ENCODE data around the gene TSPAN17. TPM values are rescaled to one million over a fixed set of nuclear protein-coding genes. Genes with fewer than 3 reads are reported as not detected.
A peak's percentile ranks its signal among the peaks of the same experiment; 100 is the strongest.

The TSPAN17 gene
- total RNA-seq, 1 experiment from 2014 or later = 96.3 TPM

GRCh38 chr5:176654856-176655255 lies 7.6 kb downstream of the TSPAN17 start:
- in situ Hi-C loops (cut with HindIII; ENCODE audit: low sequenced_read_pairs) = no loop called here
- DNase-seq (ENCODE audit: low spot score) = no peak

DNA sequence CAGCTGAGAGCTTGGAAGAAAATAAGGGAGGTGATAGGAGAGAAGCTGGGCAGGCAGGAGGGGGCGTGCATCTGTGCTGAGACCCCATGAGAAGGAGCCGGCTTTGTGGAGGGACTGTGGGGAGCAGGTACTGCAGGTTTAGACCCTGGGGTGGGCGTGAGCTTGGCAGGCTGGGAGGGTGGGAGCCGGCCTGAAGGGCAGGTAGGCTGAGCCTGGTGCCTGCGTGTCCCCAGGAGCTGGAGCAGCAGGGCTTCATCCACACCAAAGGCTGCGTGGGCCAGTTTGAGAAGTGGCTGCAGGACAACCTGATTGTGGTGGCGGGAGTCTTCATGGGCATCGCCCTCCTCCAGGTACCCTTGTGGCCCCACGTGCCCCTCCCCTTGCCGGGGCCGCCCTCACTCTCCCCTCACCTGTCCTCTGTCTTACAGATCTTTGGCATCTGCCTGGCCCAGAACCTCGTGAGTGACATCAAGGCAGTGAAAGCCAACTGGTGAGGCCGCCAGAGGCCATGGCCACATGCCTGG lies 9.2 kb downstream of the TSPAN17 start:
- in situ Hi-C loops (cut with HindIII; ENCODE audit: low sequenced_read_pairs) = no loop called here
- no peak for DNase-seq (ENCODE audit: low spot score)

DNA sequence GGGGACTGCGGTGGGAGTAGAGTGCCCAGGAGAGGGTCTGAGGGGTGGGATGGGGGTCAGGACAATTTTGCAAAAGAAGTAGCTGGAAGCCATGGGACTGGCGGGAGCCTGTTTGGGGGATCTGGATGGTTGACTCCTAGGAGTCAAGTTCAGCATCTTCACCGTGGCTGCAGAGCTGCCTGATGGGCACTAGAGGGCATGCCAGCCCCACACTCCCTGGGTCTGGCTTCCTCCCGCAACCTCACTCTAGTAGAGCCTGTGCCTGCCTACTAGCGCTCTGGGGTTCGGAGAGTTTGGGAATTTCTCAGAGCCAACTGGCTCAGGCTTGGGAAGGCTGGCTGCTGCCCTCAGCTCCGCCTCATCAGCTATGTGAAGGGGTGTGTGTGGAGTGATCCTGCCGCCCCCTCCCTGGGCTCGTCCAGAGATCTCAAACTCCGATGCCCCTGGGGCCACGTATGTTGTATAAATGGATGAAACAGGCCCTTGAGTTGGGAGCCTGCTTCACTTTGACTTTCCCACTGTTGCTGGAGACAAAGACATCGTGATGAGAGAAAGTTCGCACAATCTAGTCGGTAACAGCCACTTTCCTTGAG lies 10.8 kb downstream of the TSPAN17 start:
- peak; percentile 90 for DNase-seq (ENCODE audit: low spot score)
- in situ Hi-C loops (cut with HindIII; ENCODE audit: low sequenced_read_pairs) = no loop called here

- no peak for DNase-seq (ENCODE audit: low spot score)
- in situ Hi-C loops (cut with HindIII; ENCODE audit: low sequenced_read_pairs) = no loop called here
These were observed 11.7 kb downstream of the TSPAN17 start for GRCh38 chr5:176658817-176659511.

GRCh38 chr5:176659512-176659839 lies 12.2 kb downstream of the TSPAN17 start:
- DNase-seq (ENCODE audit: low spot score) = no peak
- in situ Hi-C loops (cut with HindIII; ENCODE audit: low sequenced_read_pairs) = no loop called here

DNA sequence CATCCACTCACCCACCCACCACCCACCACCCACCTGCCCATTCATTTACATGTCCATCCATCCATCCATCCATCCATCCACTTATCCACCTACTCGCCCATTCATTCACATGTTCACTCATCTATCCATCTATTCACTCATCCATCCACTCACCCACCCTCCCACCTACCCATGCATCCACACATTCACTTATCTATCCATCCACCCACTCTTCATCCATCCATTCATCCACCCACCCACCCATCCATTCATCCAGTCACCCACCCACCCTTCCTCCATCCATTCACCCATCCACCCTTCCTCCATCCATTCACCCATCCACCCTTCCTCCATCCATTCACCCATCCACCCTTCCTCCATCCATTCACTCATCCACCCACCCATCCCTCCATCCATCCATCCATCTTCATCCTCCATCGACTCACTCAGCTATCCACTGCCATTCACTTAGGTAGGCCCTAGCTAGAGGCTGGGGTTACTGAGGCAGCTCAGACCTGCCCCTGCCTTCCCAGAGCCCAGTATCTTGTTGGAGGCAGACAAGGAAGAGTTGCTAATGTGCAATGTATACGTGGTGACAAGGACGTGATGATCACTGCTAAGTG lies 12.7 kb downstream of the TSPAN17 start:
- in situ Hi-C loops (cut with HindIII; ENCODE audit: low sequenced_read_pairs) = no loop called here
- DNase-seq (ENCODE audit: low spot score) = no peak

GRCh38 chr5:176660530-176660859 lies 13.2 kb downstream of the TSPAN17 start:
- DNase-seq (ENCODE audit: low spot score) = no peak
- in situ Hi-C loops (cut with HindIII; ENCODE audit: low sequenced_read_pairs) = no loop called here

GRCh38 chr5:176660860-176661641 lies 13.8 kb downstream of the TSPAN17 start:
- peak; percentile 88 for DNase-seq (ENCODE audit: low spot score)
- in situ Hi-C loops (cut with HindIII; ENCODE audit: low sequenced_read_pairs) = no loop called here

- DNase-seq (ENCODE audit: low spot score) = no peak
These were observed 14.4 kb downstream of the TSPAN17 start for GRCh38 chr5:176661676-176662075.

GRCh38 chr5:176662371-176663333 lies 15.4 kb downstream of the TSPAN17 start:
- in situ Hi-C loops (cut with HindIII; ENCODE audit: low sequenced_read_pairs) = no loop called here
- DNase-seq (ENCODE audit: low spot score) = no peak

More at GRCh38 chr5:176661676-176662075, 14.4 kb downstream of the TSPAN17 start:
- in situ Hi-C loops (cut with HindIII; ENCODE audit: low sequenced_read_pairs) = no loop called here

DNA sequence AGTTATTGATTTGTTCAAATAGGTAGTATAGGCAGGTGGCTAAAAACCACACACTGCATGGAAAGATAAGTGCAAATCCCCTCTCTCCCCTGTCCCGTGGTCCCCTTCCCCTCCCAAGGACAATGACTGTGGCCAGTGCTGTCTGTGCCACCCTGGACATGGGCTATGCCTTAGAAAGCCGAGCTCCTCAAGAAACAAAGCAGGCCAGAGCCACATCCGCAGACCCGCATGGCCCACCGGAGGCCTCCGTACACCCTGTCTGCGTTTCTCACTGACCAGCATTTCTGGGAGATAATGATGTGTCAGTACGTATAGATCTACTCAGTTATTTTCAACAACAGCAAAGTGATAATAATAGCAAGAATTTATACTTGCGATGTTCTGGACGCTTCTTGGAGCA lies 16.3 kb downstream of the TSPAN17 start:
- in situ Hi-C loops (cut with HindIII; ENCODE audit: low sequenced_read_pairs) = no loop called here
- no peak for DNase-seq (ENCODE audit: low spot score)

GRCh38 chr5:176664479-176664878 lies 17.2 kb downstream of the TSPAN17 start:
- in situ Hi-C loops (cut with HindIII; ENCODE audit: low sequenced_read_pairs) = no loop called here
- no peak for DNase-seq (ENCODE audit: low spot score)

- in situ Hi-C loops (cut with HindIII; ENCODE audit: low sequenced_read_pairs) = no loop called here
- DNase-seq (ENCODE audit: low spot score) = no peak
These were observed 17.6 kb downstream of the TSPAN17 start for GRCh38 chr5:176664886-176665285.

- no peak for DNase-seq (ENCODE audit: low spot score)
- in situ Hi-C loops (cut with HindIII; ENCODE audit: low sequenced_read_pairs) = no loop called here
These were observed 18.2 kb downstream of the TSPAN17 start for GRCh38 chr5:176665517-176665916.

DNA sequence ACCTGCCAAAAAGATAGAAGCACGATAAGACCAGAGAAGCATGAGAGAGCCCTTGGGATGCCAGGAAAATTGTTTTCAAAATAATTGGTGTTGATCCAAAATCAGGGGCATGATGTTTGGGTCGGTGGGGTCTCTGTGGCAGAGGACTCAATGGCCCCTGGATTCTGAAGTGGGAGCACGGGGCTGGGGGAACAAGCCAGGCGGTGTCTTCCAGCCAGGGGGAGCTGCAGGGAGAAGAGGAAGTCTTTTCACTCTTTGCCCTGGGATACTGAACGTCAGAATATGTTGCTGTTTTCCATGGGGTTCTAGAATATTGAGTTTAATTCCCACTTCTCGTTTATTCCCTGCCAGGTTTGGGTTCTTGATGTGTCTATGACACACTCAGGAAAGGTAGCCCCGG lies 20.4 kb downstream of the TSPAN17 start:
- in situ Hi-C loops (cut with HindIII; ENCODE audit: low sequenced_read_pairs) = no loop called here

DNA sequence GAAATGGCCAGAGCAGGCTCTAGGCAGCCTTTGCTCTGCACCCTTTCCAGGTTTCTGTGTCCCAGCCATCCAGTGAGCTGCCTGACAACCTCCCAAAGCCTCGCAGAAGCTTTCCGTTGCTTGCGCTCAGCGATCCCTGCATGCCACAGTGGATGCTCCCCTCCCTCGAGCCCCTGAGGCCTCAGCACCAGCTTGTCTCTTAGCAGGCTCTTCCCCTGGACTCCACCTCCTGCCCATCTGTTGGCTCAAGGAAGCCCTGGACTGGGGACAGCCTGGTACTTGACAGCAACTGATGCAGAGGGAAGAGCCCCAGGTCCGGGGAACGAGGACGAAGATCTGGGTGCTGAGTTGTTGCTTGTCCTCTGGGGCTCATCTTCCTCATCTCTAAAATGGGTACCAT lies 23.2 kb downstream of the TSPAN17 start:
- in situ Hi-C loops (cut with HindIII; ENCODE audit: low sequenced_read_pairs) = no loop called here
- DNase-seq (ENCODE audit: low spot score) = peak; percentile 78

More for the DNA sequence above, 20.4 kb downstream of the TSPAN17 start:
- DNase-seq (ENCODE audit: low spot score) = no peak

DNA sequence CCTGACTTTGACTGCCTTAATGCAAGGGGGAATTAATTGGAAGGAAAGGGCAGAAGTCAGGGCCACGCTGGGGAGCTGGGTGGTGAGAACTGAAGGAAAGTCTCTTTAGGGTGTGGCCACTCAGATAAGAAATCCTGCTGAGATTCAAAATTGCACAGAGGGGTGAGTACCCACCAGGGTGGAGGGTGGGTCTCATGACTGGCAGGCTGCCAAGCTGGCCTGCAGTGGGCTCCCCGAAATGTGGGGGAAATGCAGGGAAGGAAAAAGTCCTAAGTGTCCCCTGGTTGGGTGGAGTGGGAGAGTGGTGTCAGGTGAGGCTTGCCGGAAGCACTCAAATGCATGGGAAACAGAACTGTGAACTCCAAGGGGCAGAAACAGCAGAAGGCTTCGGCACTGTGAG lies 24.1 kb downstream of the TSPAN17 start:
- in situ Hi-C loops (cut with HindIII; ENCODE audit: low sequenced_read_pairs) = no loop called here
- no peak for DNase-seq (ENCODE audit: low spot score)

DNA sequence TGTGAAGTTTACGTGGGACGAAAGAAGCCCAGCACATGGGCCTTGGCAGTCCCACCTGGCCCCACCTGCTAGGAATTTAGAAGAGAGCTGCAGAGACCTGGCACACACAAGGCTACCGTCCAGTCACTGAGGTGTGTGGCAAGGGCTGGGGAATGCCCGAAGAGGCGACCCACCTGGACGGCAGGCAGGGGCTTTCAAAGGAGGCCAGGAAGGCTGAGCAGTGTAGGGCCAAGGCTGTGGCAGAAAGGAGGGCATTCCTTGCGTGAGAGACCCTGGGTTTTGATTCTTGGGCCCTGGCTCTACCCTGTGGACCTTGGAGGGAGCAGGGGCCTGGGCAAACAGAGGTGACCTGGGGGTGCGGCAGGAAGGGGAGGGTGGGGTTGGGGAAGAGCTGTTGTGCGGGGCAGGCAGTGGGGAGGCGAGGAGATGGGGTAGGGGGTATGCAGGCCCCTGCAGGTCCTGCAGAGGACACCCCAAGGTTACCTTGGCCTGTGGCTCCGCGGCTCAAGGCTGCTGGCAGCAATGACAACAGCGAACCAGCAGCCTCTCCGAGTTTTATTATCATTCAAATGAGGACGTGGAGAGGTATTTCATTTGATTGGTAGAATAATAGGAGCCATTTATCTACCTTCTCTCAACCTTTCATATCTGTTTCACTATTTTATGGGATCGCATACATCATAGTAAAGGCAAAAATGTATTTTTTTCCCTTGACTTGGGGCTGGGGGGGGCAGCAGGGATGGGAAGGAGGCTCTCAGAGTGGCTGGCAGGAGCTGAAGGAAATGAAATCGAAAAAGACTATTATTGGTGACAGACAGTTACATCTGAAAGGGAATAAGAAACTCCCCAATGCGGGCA lies 24.8 kb downstream of the TSPAN17 start:
- in situ Hi-C loops (cut with HindIII; ENCODE audit: low sequenced_read_pairs) = no loop called here
- no peak for DNase-seq (ENCODE audit: low spot score)

All from G401 (cell line).